K562 (cell line): ENCODE data around the gene FAM83E. TPM values are rescaled to one million over a fixed set of nuclear protein-coding genes. Genes with fewer than 3 reads are reported as not detected.

Experiments used
- ATF7 ChIP-seq: fragments of 450-650 bp; IDR thresholded peaks from 2 replicates; pipeline ENCODE4 v1.7.1; 2014; ENCODE audit warnings: mild to moderate bottlenecking, moderate library complexity
- BCOR ChIP-seq: fragments of 450-650 bp; IDR thresholded peaks from 2 replicates; pipeline ENCODE4 v1.6.1; 2016
- JUND ChIP-seq, 2 experiments: IDR thresholded peaks; 2 replicates in 1 of 2; 3 replicates in 1 of 2; pipeline ENCODE4 v1.6.1; 2011; ENCODE audit warnings: borderline replicate concordance in 2 of 2, low read depth in 2 of 2, low read length in 2 of 2, improper control_type of control experiment in 1 of 2, missing biosample characterization in 1 of 2, missing genetic modification characterization in 1 of 2, missing genetic modification reagents in 1 of 2
- LEF1 ChIP-seq: fragments of 450-650 bp; IDR thresholded peaks from 2 replicates; pipeline ENCODE4 v1.6.1; 2016; ENCODE audit warnings: mild to moderate bottlenecking
- MAFF ChIP-seq: IDR thresholded peaks from 2 replicates; pipeline ENCODE4 v1.6.1; 2012; ENCODE audit warnings: low read length, improper control_type of control experiment
- MAFK ChIP-seq: IDR thresholded peaks from 2 replicates; pipeline ENCODE4 v1.6.1; 2011; ENCODE audit warnings: low read length, improper control_type of control experiment
- MAZ ChIP-seq, 2 experiments: fragments of 450-650 bp in 1 of 2; sonication (generic) in 1 of 2; formaldehyde crosslinking; IDR thresholded peaks in 1 of 2; conservative IDR thresholded peaks in 1 of 2; 2 replicates each; pipeline versions ENCODE4 v1.4.0 to v1.5.0; 2020; ENCODE audit warnings: mild to moderate bottlenecking in 1 of 2, missing genetic modification reagents in 1 of 2
- MEIS2 ChIP-seq: fragments of 450-650 bp; IDR thresholded peaks from 2 replicates; pipeline ENCODE4 v1.6.1; 2014; ENCODE audit warnings: mild to moderate bottlenecking; ENCODE audit not compliant: partially characterized antibody
- NFATC3 ChIP-seq: fragments of 450-650 bp; IDR thresholded peaks from 2 replicates; pipeline ENCODE4 v1.6.1; 2017; ENCODE audit warnings: mild to moderate bottlenecking
- NFE2 ChIP-seq: IDR thresholded peaks from 2 replicates; pipeline ENCODE4 v1.6.1; 2014; ENCODE audit warnings: antibody characterized with exemption, low read depth
- ZBTB17 ChIP-seq: fragments of 450-650 bp; formaldehyde crosslinking; IDR thresholded peaks from 2 replicates; pipeline ENCODE4 v1.4.0; 2020; ENCODE audit warnings: mild to moderate bottlenecking
- ZC3H8 ChIP-seq: fragments of 450-650 bp; IDR thresholded peaks from 2 replicates; pipeline ENCODE4 v1.6.1; 2017
- ZNF121 ChIP-seq: sonication (generic); formaldehyde crosslinking; conservative IDR thresholded peaks from 2 replicates; pipeline ENCODE4 v1.8.0; 2022; ENCODE audit warnings: missing genetic modification reagents
- ZNF263 ChIP-seq: sonication (generic); formaldehyde crosslinking; IDR thresholded peaks from 2 replicates; pipeline ENCODE4 v1.8.0; 2022; ENCODE audit warnings: mild to moderate bottlenecking, missing genetic modification reagents, borderline replicate concordance
- polyA plus RNA-seq, 8 experiments: library from polyadenylated mRNA; depleted of rRNA in 4 of 8; stranded (reverse) in 5 of 8; unstranded in 3 of 8; fragments of >200 nt; fragmentation: Nextera tagmentation in 2 of 8; fragmentation: Illumina TruSeq in 1 of 8; extraction: Ambion mirVana in 2 of 8; extraction: Trizol in 1 of 8; gene quantifications; 2 replicates each; pipeline versions ENCODE4 v1.2.1 to v1.2.3, GENCODE V29; 2011 to 2014; ENCODE audit warnings: inconsistent platforms in 1 of 8, missing spikeins in 1 of 8
- total RNA-seq, 7 experiments: library from RNA; depleted of rRNA in 6 of 7; stranded (reverse); fragments of >200 nt in 6 of 7; fragmentation: Illumina TruSeq in 2 of 7; extraction: Trizol in 2 of 7; gene quantifications; 2 replicates each; pipeline versions ENCODE4 v1.2.1 to v1.2.3, GENCODE V29; 2011 to 2021; ENCODE audit warnings: low replicate concordance in 1 of 7
- TF ChIP-seq, protein P1 (sequence below): sonication (generic); formaldehyde crosslinking; IDR thresholded peaks from 2 replicates; pipeline ENCODE4 v1.8.0; 2022; ENCODE audit warnings: mild to moderate bottlenecking, missing genetic modification reagents
- TF ChIP-seq, protein P2 (sequence below): fragments of 250-450 bp; sonication (Bioruptor Pico); IDR thresholded peaks from 2 replicates; pipeline ENCODE4 v1.9.0; 2021; ENCODE audit warnings: mild to moderate bottlenecking
- TF ChIP-seq, protein P3 (sequence below), 2 experiments: IDR thresholded peaks in 1 of 2; conservative IDR thresholded peaks in 1 of 2; 2 replicates each; pipeline ENCODE4 v1.6.1; 2016; ENCODE audit warnings: low read depth in 2 of 2, mild to moderate bottlenecking in 1 of 2, missing compliant biosample characterization in 1 of 2, missing genetic modification characterization in 1 of 2, moderate library complexity in 1 of 2
- TF ChIP-seq, protein P4 (sequence below): fragments of 250-450 bp; sonication (Bioruptor Pico); IDR thresholded peaks from 2 replicates; pipeline ENCODE4 v1.5.0; 2020; ENCODE audit warnings: mild to moderate bottlenecking, borderline replicate concordance

FAM83E gene
- total and polyA plus RNA-seq, 9 of the 15 experiments (the other 6 are each of a cell fraction or from before 2014, with no cell fraction given): 0.15 to 0.87 (median 0.29) TPM; not detected in 4

DNA sequence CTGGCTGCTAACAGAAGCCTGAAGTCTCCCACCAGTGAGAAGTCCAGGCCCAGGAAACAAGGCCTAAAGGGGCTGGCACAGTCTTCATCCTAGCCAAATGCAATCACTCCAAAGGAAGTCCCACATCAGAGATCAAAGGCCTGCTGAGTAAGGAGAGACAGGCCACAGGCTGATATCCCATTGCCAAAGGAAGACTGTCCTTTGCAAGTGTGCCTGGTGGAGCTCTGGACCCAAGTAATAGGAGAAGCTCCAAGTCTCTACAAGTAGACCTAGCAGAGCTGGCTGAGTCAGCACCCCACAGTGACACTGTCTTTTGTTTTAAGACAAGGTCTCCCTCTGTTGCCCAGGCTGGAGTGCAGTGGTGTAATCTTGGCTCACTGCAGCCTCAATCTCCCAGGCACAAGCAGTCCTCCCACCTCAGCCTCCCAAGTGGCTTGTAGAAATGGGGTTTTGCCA is 17.8 kb upstream of the FAM83E start (continued):
- TF ChIP-seq, protein P1, sequence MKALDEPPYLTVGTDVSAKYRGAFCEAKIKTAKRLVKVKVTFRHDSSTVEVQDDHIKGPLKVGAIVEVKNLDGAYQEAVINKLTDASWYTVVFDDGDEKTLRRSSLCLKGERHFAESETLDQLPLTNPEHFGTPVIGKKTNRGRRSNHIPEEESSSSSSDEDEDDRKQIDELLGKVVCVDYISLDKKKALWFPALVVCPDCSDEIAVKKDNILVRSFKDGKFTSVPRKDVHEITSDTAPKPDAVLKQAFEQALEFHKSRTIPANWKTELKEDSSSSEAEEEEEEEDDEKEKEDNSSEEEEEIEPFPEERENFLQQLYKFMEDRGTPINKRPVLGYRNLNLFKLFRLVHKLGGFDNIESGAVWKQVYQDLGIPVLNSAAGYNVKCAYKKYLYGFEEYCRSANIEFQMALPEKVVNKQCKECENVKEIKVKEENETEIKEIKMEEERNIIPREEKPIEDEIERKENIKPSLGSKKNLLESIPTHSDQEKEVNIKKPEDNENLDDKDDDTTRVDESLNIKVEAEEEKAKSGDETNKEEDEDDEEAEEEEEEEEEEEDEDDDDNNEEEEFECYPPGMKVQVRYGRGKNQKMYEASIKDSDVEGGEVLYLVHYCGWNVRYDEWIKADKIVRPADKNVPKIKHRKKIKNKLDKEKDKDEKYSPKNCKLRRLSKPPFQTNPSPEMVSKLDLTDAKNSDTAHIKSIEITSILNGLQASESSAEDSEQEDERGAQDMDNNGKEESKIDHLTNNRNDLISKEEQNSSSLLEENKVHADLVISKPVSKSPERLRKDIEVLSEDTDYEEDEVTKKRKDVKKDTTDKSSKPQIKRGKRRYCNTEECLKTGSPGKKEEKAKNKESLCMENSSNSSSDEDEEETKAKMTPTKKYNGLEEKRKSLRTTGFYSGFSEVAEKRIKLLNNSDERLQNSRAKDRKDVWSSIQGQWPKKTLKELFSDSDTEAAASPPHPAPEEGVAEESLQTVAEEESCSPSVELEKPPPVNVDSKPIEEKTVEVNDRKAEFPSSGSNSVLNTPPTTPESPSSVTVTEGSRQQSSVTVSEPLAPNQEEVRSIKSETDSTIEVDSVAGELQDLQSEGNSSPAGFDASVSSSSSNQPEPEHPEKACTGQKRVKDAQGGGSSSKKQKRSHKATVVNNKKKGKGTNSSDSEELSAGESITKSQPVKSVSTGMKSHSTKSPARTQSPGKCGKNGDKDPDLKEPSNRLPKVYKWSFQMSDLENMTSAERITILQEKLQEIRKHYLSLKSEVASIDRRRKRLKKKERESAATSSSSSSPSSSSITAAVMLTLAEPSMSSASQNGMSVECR (CRISPR knock-in tag): no peak
- peak; percentile 97 for TF ChIP-seq ZNF263 (CRISPR knock-in tag)
- TF ChIP-seq ZNF121 (CRISPR knock-in tag): peak; percentile 41; the same call in 1 of the 2 replicates
- no peak for TF ChIP-seq ZBTB17 (CRISPR knock-in tag)
- TF ChIP-seq MEIS2: no peak
- TF ChIP-seq ZC3H8: no peak
- peak; percentile 59; the same call in 1 of the 2 replicates for TF ChIP-seq NFE2
- TF ChIP-seq, protein P2, sequence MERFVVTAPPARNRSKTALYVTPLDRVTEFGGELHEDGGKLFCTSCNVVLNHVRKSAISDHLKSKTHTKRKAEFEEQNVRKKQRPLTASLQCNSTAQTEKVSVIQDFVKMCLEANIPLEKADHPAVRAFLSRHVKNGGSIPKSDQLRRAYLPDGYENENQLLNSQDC (CRISPR knock-in tag): no peak
- TF ChIP-seq NFATC3: peak; percentile 44; the same call in 1 of the 2 replicates
- TF ChIP-seq, protein P3, sequence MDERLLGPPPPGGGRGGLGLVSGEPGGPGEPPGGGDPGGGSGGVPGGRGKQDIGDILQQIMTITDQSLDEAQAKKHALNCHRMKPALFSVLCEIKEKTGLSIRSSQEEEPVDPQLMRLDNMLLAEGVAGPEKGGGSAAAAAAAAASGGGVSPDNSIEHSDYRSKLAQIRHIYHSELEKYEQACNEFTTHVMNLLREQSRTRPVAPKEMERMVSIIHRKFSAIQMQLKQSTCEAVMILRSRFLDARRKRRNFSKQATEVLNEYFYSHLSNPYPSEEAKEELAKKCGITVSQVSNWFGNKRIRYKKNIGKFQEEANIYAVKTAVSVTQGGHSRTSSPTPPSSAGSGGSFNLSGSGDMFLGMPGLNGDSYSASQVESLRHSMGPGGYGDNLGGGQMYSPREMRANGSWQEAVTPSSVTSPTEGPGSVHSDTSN (CRISPR knock-in tag; IDR thresholded peaks at IDR 0.05; ENCODE audit: low read depth): no peak
- TF ChIP-seq, protein P3 (tag; conservative IDR thresholded peaks at IDR 0.05; ENCODE audit: low read depth): no peak
- TF ChIP-seq MAZ (CRISPR knock-in tag; conservative IDR thresholded peaks at IDR 0.05 in 1 of 2, IDR thresholded peaks at IDR 0.05 in 1 of 2): peak in 1 of 2 experiments; percentile 19; a peak in 1 of 4 replicates
- peak; percentile 21; the same call in 1 of the 2 replicates for TF ChIP-seq LEF1
- peak; percentile 40; the same call in 1 of the 2 replicates for TF ChIP-seq BCOR
- peak; percentile 87 for TF ChIP-seq MAFK
- peak; percentile 77 for TF ChIP-seq MAFF
- TF ChIP-seq, protein P4, sequence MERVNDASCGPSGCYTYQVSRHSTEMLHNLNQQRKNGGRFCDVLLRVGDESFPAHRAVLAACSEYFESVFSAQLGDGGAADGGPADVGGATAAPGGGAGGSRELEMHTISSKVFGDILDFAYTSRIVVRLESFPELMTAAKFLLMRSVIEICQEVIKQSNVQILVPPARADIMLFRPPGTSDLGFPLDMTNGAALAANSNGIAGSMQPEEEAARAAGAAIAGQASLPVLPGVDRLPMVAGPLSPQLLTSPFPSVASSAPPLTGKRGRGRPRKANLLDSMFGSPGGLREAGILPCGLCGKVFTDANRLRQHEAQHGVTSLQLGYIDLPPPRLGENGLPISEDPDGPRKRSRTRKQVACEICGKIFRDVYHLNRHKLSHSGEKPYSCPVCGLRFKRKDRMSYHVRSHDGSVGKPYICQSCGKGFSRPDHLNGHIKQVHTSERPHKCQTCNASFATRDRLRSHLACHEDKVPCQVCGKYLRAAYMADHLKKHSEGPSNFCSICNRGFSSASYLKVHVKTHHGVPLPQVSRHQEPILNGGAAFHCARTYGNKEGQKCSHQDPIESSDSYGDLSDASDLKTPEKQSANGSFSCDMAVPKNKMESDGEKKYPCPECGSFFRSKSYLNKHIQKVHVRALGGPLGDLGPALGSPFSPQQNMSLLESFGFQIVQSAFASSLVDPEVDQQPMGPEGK (CRISPR knock-in tag): no peak
- TF ChIP-seq ATF7: 0 out of 2 replicates have a peak, but pooled peaks have one; percentile 19
- TF ChIP-seq JUND (IDR thresholded peaks at IDR 0.05; ENCODE audit: borderline replicate concordance, low read depth, low read length): peak; percentile 62; the same call in 1 of the 2 replicates
- TF ChIP-seq JUND (tag; IDR thresholded peaks at IDR 0.05; ENCODE audit: borderline replicate concordance, low read depth, low read length): no peak; the same call in 2 of the 3 replicates
